NOMO-1 treated with DMSO at 0.1 percent for 48 hours (cell line): ENCODE measurements around the gene SLC1A3.

ENCODE experiments used
- DNase-seq: peaks from one replicate; lab custom pipeline; 2025; ENCODE audit not compliant: unreplicated experiment; lab: John Stamatoyannopoulos, UW

SLC1A3 gene

GRCh38 chr5:36682499-36682898, 76.1 kb downstream of the SLC1A3 start:
- no peak for DNase-seq

GRCh38 chr5:36683821-36684434, 77.5 kb downstream of the SLC1A3 start:
- DNase-seq, result peak; percentile 92

- peak; percentile 99 for DNase-seq
Observed at GRCh38 chr5:36685631-36686288, 79.4 kb downstream of the SLC1A3 start.

DNA sequence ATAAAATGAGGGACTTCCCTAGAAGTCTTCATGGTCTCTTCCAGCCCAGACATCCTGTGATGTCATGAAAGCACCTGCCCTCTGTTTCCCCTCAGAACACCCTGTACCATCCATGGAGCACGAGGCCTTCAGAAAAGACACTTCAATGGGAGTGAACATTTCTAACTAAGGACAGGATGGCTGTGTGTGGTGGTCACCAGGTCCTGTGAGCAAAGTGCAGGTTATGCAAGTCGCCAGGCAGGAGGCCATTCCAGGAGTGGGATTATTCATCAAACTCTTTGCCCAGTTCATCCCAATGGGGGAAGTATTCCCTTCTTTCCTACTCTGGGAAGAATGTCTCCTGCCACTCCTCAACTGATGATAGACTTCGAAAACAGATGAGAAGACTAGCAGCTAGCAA, 80.5 kb downstream of the SLC1A3 start:
- no peak for DNase-seq

- peak; percentile 62 for DNase-seq
Observed at GRCh38 chr5:36688722-36689121, 82.3 kb downstream of the SLC1A3 start.

DNA sequence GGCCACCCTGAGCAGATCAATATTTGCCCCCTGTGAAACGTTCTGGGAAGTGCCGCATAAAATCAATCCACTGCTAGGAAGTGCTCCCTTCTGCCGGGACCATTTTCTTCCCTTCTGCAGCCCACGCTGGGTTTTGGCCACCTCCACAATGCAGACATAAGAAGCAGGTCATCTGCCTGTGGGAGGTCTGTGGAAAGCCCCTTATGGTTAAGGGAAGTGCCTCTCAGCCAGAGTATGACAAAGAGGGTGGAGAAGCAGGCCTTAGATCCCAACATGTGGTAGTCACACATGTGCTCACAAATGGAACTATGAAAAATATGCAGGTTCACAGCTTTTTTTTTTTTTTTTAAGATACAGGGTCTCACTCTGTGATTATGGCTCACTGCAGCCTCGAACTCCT, 82.8 kb downstream of the SLC1A3 start:
- peak; percentile 34 for DNase-seq

GRCh38 chr5:36690041-36690961, 83.9 kb downstream of the SLC1A3 start:
- peak; percentile 91 for DNase-seq

DNA sequence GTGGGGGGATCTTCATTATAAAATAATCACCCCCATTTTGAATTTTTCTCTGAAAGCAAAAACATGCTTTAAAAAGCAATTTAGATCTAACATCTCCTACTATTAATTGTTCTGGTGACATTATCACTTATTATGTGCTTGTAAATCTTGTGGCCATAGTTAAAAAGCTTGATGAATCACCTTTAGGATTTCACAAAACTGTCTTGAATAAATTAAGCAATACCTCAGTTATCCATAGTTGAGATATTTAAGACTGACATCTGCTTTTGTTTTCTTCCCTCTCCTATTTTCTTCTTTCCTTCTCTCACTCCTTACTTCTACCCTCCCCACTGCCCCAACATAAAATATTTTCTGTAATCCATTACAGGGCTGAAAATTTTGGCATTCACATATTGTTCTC, 84.8 kb downstream of the SLC1A3 start:
- peak; percentile 71 for DNase-seq

GRCh38 chr5:36691696-36692371, 85.4 kb downstream of the SLC1A3 start:
- peak; percentile 48 for DNase-seq

- peak; percentile 91 for DNase-seq
Observed at GRCh38 chr5:36692791-36693763, 86.7 kb downstream of the SLC1A3 start.

DNA sequence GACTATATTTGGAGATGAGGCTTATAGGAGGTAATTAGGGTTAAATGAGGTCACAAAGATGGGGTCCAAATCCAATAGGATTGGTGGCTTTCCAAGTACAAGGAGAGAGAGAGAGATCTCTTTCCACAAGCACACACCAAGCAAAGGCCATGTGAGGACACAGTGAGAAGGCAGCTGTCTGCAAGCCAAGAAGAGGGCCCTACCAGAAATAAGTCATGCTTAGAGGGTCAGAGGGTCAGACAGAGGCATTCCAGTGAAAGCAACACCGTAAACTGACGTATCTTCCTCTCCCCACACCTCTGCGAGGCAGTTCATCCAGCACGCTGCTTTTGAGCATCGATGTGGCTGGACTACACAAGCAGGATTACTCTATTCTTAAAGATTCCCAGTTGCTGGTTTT, 87.9 kb downstream of the SLC1A3 start:
- no peak for DNase-seq

GRCh38 chr5:36696059-36696673, 89.8 kb downstream of the SLC1A3 start:
- DNase-seq, result peak; percentile 66

GRCh38 chr5:36698031-36698430, 91.6 kb downstream of the SLC1A3 start:
- no peak for DNase-seq

- DNase-seq, result peak; percentile 99
Observed at GRCh38 chr5:36701085-36701698, 94.8 kb downstream of the SLC1A3 start.

DNA sequence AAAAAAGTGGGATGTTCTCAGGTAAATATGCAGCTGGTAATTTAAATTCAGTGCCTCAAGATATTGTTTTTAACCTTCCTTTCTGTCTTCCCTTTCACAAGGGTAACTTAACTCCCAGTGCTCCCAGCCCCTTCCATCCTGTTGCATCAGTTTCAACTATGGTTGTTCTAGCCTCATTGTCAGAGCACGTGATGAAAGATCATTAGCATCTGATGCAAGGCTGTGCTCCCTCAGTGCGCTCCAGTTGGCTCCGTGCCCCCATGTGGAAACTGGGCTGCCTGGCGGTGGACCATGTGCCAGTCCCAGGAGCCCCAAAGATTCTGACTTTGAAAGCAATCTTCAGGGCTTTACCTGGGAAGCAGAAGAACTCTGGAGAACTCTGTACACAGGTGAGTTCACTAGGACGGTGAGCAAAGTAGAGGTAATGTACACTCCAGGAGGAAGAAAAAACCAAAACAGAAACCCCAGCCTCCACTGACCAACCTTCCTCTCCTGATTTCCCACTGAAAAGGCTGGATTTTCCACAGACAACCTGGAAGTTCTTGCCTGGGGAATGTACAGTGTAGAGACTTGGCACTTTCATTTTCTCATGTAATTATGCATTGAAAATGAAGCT, 96.9 kb downstream of the SLC1A3 start:
- DNase-seq, result no peak

- DNase-seq, result no peak
Observed at GRCh38 chr5:36704131-36704530, 97.7 kb downstream of the SLC1A3 start.

GRCh38 chr5:36705055-36705454, 98.6 kb downstream of the SLC1A3 start:
- no peak for DNase-seq

DNA sequence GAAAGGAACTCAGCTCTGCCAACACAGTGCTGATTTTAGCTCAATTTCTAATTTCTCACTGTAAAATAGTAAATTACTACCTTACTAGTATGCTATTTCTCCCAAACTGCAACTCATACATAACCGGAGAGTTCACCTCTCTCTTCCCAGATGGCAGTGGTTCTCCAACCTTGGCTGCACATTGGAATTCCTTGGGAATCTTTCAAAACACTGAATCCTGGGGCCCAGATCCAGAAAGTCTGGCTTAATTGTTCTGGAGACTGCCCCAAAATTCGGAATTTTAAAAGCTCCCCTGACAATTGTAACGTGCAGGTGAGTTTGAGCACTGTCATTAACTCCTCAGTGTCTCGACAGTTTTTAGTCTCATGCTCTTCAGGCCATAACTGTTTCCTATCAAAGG, 100.3 kb downstream of the SLC1A3 start:
- no peak for DNase-seq

GRCh38 chr5:36708996-36709395, 102.6 kb downstream of the SLC1A3 start:
- DNase-seq, result no peak
